Suprapubic skin (tissue), 4 donors: Measurements from ENCODE around the gene SDHB. TPM values are rescaled to one million over a fixed set of nuclear protein-coding genes. Genes with fewer than 3 reads are reported as not detected.

Experiments used
- DNase-seq, 2 donors: peaks; one replicate each; pipeline ENCODE4 v3.0.0-alpha.2; 2019; ENCODE audit warnings: low spot score in 2 of 2
- H3K27ac ChIP-seq: fragments of 200-600 bp; sonication (generic); one replicate; pipeline ENCODE4 v1.5.1; 2019
- H3K27me3 ChIP-seq: fragments of 200-600 bp; sonication (generic); one replicate; pipeline ENCODE4 v1.5.1; 2019
- H3K36me3 ChIP-seq: fragments of 200-600 bp; sonication (generic); one replicate; pipeline ENCODE4 v1.5.1; 2019
- H3K4me1 ChIP-seq: fragments of 200-600 bp; sonication (generic); one replicate; pipeline ENCODE4 v1.5.1; 2019
- H3K4me3 ChIP-seq: fragments of 200-600 bp; sonication (generic); one replicate; pipeline ENCODE4 v1.5.1; 2019; ENCODE audit warnings: mild to moderate bottlenecking
- H3K9me3 ChIP-seq: fragments of 200-600 bp; sonication (generic); one replicate; pipeline ENCODE4 v1.5.1; 2019
- EP300 ChIP-seq: sonication (generic); formaldehyde crosslinking; IDR thresholded peaks from one replicate; pipeline ENCODE4 v1.6.1; 2017; ENCODE audit warnings: antibody characterized with exemption
- POLR2A ChIP-seq, 2 donors: fragments of 450-650 bp; IDR thresholded peaks; one replicate each; pipeline ENCODE4 v1.6.1; 2017; ENCODE audit warnings: antibody characterized with exemption in 2 of 2, mild to moderate bottlenecking in 2 of 2, moderate library complexity in 2 of 2
- POLR2AphosphoS5 ChIP-seq, 3 donors: sonication (generic); formaldehyde crosslinking; IDR thresholded peaks; one replicate each; pipeline ENCODE4 v1.6.1; 2017; ENCODE audit warnings: antibody characterized with exemption in 3 of 3
- WGBS: methylation state at CpG from one replicate; pipeline ENCODE4 v1.1.5; 2018; 5-methylcytosine and 5-hydroxymethylcytosine counted together
- total RNA-seq, 4 donors: library from RNA; depleted of rRNA; stranded (reverse); fragments of >200 nt; gene quantifications; one replicate each; pipeline ENCODE4 v1.1.0, GENCODE V29; 2016
- TF ChIP-seq, protein P1 (sequence below), 2 donors: fragments of 200-600 bp in 1 of 2; fragments of 450-650 bp in 1 of 2; sonication (generic) in 1 of 2; IDR thresholded peaks; one replicate each; pipeline ENCODE4 v1.5.1; 2016 to 2019; ENCODE audit warnings: antibody characterized with exemption in 2 of 2, mild to moderate bottlenecking in 1 of 2, moderate library complexity in 1 of 2

SDHB gene
- total RNA-seq, 4 donors from 2014 or later, result 69.0 to 98.3 (median 90.5) TPM

DNA sequence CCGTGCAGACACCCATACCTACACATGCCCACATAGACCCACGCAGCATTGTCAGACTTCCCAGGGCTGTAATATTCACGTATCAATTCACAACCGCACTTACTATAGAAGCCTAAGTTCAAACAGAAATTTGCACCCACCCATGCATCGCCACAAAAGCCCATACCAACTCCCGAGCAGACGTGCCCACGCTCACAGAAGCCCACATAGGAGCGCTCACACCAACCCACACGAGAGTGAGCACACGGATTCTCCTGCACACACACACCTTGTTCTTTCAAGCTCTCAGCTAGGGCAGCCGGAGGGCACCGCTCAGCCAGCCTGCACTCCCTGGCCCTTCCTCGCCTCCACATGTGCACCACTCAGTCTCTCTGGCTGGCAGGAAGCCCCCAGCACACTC, 78.0 kb downstream of the SDHB start:
- H3K27ac ChIP-seq, result no peak overlapping the region
- DNase-seq, result no peak
- TF ChIP-seq, protein P1, sequence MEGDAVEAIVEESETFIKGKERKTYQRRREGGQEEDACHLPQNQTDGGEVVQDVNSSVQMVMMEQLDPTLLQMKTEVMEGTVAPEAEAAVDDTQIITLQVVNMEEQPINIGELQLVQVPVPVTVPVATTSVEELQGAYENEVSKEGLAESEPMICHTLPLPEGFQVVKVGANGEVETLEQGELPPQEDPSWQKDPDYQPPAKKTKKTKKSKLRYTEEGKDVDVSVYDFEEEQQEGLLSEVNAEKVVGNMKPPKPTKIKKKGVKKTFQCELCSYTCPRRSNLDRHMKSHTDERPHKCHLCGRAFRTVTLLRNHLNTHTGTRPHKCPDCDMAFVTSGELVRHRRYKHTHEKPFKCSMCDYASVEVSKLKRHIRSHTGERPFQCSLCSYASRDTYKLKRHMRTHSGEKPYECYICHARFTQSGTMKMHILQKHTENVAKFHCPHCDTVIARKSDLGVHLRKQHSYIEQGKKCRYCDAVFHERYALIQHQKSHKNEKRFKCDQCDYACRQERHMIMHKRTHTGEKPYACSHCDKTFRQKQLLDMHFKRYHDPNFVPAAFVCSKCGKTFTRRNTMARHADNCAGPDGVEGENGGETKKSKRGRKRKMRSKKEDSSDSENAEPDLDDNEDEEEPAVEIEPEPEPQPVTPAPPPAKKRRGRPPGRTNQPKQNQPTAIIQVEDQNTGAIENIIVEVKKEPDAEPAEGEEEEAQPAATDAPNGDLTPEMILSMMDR (IDR thresholded peaks at IDR 0.05), result no peak
- TF ChIP-seq POLR2A (IDR thresholded peaks at IDR 0.05) (no peak), POLR2AphosphoS5 (IDR thresholded peaks at IDR 0.05) (no peak), EP300 (no peak)
- H3K36me3 ChIP-seq, result no peaks in the 10 kb centered on the region
- H3K4me3 ChIP-seq, result no peak overlapping the region
- 51% methylated on average over 13 of the region's 14 CpGs for WGBS
- no peaks in the 10 kb centered on the region for H3K27me3 ChIP-seq
- no peaks in the 10 kb centered on the region for H3K9me3 ChIP-seq
- H3K4me1 ChIP-seq, result peaks cover 59% of the 10 kb centered on the region

DNA sequence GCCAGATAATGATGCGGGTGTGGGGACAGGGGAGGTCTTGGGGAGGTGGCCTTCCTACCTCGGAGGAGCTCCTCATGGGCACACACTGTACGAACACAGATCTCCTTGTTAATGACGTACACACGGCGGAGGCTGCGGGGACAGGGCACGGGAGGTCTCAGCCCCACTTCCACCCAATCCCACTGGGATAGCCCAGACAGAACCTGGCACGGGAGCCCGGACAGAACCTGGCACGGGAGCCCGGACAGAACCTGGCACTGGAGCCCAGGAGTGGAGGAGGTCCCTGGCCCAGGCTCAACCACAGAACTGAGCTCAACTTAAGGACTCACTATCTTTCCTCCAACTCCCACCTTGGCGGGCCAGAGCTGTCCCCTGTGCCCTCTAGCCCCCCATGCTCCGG, 78.6 kb downstream of the SDHB start:
- Histone ChIP-seq H3K4me3 (no peak overlapping the region), H3K9me3 (no peaks in the 10 kb centered on the region), H3K4me1 (peaks cover 53% of the 10 kb centered on the region), H3K27ac (no peak overlapping the region), H3K27me3 (no peaks in the 10 kb centered on the region), H3K36me3 (no peaks in the 10 kb centered on the region)
- TF ChIP-seq EP300, result no peak
- DNase-seq, result no peak
- WGBS, result 59% methylated on average over 9 of the region's 14 CpGs

DNA sequence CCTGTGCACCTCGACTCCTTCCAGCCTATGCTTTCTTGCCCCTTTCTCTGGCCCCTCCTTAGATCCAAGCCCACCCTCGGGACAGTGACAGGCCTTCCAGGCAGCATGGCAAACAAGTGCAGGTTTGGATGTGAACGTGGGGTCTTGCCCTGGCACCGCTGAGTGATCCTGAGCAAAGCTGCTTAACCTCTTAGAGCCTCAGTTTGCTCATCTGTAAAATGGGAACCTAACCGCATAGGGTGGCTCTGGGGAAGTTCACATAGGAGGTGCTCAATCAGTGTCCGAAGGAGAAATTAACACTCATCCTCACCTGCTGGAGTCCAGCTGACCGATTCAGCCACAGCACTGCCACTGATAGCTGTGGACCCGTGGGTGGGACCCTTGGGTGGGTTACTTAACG, 80.6 kb downstream of the SDHB start:
- no peak overlapping the region for H3K4me3 ChIP-seq
- 78% methylated on average over 4 of the region's 9 CpGs for WGBS
- peaks cover 2% of the 10 kb centered on the region for H3K36me3 ChIP-seq

DNA sequence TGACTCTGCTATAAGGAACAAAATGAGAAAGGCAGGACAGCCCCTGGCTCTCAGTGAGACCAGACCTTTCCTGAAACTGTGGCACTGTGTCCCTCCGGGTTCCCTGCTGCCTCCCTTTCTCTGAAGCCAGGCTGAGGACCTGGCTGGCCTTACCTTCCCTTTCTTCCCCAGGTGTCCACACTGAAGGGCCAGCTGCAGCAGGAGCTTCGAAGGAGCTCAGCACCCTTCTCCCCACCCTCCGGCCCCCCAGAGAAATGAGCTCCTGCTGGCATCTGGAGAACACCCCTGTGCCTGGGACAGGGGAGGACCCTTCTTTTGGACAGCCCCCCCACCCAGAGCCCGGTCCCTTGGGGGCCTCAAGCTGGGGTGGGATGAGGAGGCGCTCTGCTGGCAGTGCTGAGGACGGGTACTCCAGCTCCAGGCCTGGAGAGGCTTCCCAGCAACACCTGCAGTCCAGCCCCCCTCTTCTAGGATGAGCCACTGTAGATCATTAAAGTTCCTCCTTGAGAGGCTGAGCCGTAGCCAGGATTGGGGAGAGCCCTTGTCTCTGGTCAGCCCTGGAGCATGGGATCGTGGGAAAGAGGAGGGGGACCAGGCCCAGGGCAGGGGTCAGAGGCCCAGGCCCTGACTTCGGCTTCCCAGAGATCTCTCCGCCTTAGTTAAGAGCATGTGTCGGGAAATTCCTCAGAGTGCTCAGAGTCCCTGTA, 81.5 kb downstream of the SDHB start:
- Histone ChIP-seq H3K27ac (no peak overlapping the region), H3K4me3 (no peak overlapping the region), H3K27me3 (no peaks in the 10 kb centered on the region), H3K9me3 (no peaks in the 10 kb centered on the region), H3K36me3 (peaks cover 5% of the 10 kb centered on the region), H3K4me1 (peaks cover 26% of the 10 kb centered on the region)
- no peak for TF ChIP-seq POLR2A (IDR thresholded peaks at IDR 0.05)
- no peak for TF ChIP-seq POLR2AphosphoS5 (IDR thresholded peaks at IDR 0.05)
- TF ChIP-seq EP300, result no peak
- TF ChIP-seq, protein P1 (IDR thresholded peaks at IDR 0.05), result no peak
- DNase-seq, result no peak
- WGBS, result 91% methylated on average over 8 of the region's 11 CpGs

More for the DNA sequence above, 80.6 kb downstream of the SDHB start:
- Histone ChIP-seq H3K27ac (no peak overlapping the region), H3K9me3 (no peaks in the 10 kb centered on the region), H3K27me3 (no peaks in the 10 kb centered on the region), H3K4me1 (peaks cover 33% of the 10 kb centered on the region)
- TF ChIP-seq POLR2A (IDR thresholded peaks at IDR 0.05), result no peak
- no peak for TF ChIP-seq POLR2AphosphoS5 (IDR thresholded peaks at IDR 0.05)
- TF ChIP-seq, protein P1 (IDR thresholded peaks at IDR 0.05), result no peak
- no peak for TF ChIP-seq EP300
- no peak for DNase-seq

DNA sequence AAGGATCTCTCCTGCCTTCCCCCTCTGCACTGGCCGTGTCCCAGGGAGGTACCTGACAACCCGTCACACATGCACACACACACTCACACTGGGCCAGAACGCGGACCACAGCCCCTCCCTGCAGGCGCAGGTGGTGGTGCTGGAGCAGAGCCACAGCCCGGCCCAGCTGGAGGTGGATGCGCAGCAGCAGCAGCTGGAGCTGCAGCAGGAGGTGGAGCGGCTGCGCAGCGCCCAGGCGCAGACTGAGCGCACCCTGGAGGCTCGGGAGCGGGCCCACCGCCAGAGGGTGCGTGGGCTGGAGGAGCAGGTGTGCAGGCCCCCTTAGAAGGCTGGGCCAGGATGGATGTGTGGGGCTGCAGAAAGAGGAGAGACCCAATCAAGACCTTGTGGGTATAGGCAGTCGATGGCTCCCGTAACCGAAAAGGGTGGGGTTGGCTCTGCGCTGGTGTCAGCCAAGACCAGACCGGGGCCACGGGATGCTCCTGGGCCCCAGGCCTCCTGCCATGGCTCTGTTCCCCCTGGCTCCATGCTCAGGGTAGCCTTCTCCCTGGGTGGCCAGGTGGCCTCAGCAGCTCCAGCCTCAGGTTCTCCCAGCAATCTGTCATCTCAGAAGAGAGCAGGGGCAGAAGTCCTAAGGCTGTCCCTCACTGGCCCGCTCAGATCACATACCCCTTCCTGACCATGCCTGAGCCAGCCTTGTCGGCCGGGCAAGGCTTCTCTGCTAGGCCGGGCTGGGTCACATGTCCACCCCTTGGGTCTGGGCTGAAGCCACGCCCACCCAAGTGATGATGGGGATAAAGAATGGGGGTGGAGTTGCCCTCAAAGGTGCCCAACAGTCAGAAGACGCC, 82.3 kb downstream of the SDHB start:
- no peaks in the 10 kb centered on the region for H3K9me3 ChIP-seq
- TF ChIP-seq, protein P1 (IDR thresholded peaks at IDR 0.05), result no peak
- TF ChIP-seq POLR2AphosphoS5 (IDR thresholded peaks at IDR 0.05) (no peak), EP300 (no peak), POLR2A (IDR thresholded peaks at IDR 0.05) (no peak)
- H3K4me3 ChIP-seq, result no peak overlapping the region
- H3K36me3 ChIP-seq, result peaks cover 7% of the 10 kb centered on the region
- WGBS, result 40% methylated on average over 18 of the region's 28 CpGs
- no peaks in the 10 kb centered on the region for H3K27me3 ChIP-seq
- no peak overlapping the region for H3K27ac ChIP-seq
- H3K4me1 ChIP-seq, result peaks cover 20% of the 10 kb centered on the region
- DNase-seq, result no peak
